IgD-negative memory B cell (primary cell): Measurements from ENCODE around the gene KLHL29. TPM values are rescaled to one million over a fixed set of nuclear protein-coding genes. Genes with fewer than 3 reads are reported as not detected.
A peak's percentile ranks its signal among the peaks of the same experiment; 100 is the strongest.

Experiments used
- H3K27ac Mint-ChIP-seq, 3 donors: one replicate each; pipeline ENCODE4 v1.8.0; 2020 to 2022; ENCODE audit warnings: mild to moderate bottlenecking in 3 of 3, mixed read lengths in 3 of 3, moderate library complexity in 1 of 3
- H3K27me3 Mint-ChIP-seq: one replicate; pipeline ENCODE4 v1.8.0; 2021; ENCODE audit warnings: mixed read lengths
- H3K36me3 Mint-ChIP-seq: one replicate; pipeline ENCODE4 v1.8.0; 2020; ENCODE audit warnings: mild to moderate bottlenecking, mixed read lengths
- H3K4me1 Mint-ChIP-seq, 3 donors: one replicate each; pipeline ENCODE4 v1.8.0; 2020 to 2022; ENCODE audit warnings: mixed read lengths in 3 of 3, mild to moderate bottlenecking in 1 of 3
- H3K4me3 Mint-ChIP-seq, 4 donors: one replicate each; pipeline ENCODE4 v1.8.0; 2020 to 2022; ENCODE audit warnings: mild to moderate bottlenecking in 4 of 4, mixed read lengths in 4 of 4, moderate library complexity in 3 of 4
- H3K9me3 Mint-ChIP-seq, 3 donors: one replicate each; pipeline ENCODE4 v1.8.0; 2020 to 2021; ENCODE audit warnings: mixed read lengths in 3 of 3, mild to moderate bottlenecking in 1 of 3
- polyA plus RNA-seq: library from polyadenylated mRNA; unstranded; fragments of 300-500 nt; fragmentation: Illumina TruSeq; gene quantifications from one replicate; pipeline ENCODE4 v1.2.3, GENCODE V29; 2021

The KLHL29 gene
- polyA plus RNA-seq, 1 donor from 2014 or later: 0.11 TPM

DNA sequence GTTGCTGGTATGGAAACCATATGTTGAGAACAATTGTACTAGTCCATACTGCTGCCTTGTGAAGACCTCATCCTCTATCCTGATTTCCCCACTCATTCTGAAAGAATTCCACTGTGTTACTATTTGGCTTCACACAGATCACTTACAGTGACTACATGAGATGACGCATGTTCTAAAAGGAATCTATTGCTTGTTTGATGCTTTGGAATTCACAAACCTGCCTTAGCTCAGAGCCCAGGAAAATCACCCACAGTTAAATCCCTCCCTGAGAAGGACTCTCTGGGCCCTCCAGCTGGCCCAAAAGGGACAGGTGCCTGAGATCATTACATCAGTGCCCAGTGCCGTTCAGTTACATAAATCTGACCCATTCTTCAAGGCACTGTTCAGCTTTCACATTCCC lies 45.3 kb downstream of the KLHL29 start:
- Mint-ChIP-seq H3K27ac (no peak overlapping the region), H3K36me3 (peaks cover 6% of the 10 kb centered on the region), H3K27me3 (no peaks in the 10 kb centered on the region), H3K4me3 (no peak overlapping the region), H3K4me1 (peaks cover 0 to 3% (median 0%) of the 10 kb centered on the region in 3 donors), H3K9me3 (no peaks in the 10 kb centered on the region)

DNA sequence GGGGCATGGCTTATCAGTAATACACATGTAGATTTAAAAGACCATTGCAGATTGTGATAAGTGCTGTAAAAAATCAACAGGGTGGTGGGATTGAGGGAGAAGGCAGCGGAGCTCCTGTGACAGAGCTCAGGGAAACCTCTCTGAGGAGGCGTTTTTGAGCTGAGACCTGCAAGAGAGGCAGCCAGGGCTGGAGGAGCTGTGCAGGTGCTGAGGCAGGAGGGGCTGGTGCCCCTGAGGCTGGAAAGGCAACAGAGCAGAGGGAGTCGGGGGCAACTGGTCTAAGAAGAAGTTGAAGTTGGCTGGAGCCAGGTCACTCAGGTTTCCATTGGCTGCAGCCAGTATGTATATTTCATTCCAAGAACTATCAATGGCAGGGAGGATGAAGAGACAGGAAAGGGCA lies 47.6 kb downstream of the KLHL29 start:
- H3K4me3 Mint-ChIP-seq: no peak overlapping the region
- peaks cover 0 to 2% (median 0%) of the 10 kb centered on the region in 3 donors for H3K9me3 Mint-ChIP-seq
- H3K27me3 Mint-ChIP-seq: no peaks in the 10 kb centered on the region
- peaks cover 6% of the 10 kb centered on the region for H3K36me3 Mint-ChIP-seq
- H3K27ac Mint-ChIP-seq: no peak overlapping the region
- peaks cover 0 to 6% (median 5%) of the 10 kb centered on the region in 3 donors for H3K4me1 Mint-ChIP-seq

DNA sequence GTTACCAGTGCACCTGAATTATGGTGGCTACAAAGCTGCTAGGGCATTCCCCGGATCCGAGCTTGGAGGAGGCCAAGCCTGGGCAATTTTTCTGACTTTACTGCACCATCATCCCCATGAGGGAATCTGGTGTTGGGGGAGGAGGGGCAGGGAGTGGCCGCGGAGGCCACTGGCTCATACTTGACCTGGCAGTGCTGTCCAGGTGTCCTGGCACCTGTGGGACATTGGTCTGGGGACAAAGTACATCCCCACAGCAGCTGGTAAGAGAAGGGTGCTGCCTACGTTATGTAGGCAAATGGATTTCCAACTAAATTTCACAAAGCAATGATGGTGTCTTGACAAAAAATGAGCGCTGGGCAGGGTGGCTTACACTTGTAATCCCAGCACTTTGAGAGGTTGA lies 48.3 kb downstream of the KLHL29 start:
- peaks cover 0 to 3% (median 0%) of the 10 kb centered on the region in 3 donors for H3K9me3 Mint-ChIP-seq
- peaks cover 0 to 6% (median 5%) of the 10 kb centered on the region in 3 donors for H3K4me1 Mint-ChIP-seq
- H3K27me3 Mint-ChIP-seq: no peaks in the 10 kb centered on the region
- H3K27ac Mint-ChIP-seq: no peak overlapping the region
- peaks cover 6% of the 10 kb centered on the region for H3K36me3 Mint-ChIP-seq
- no peak overlapping the region for H3K4me3 Mint-ChIP-seq

DNA sequence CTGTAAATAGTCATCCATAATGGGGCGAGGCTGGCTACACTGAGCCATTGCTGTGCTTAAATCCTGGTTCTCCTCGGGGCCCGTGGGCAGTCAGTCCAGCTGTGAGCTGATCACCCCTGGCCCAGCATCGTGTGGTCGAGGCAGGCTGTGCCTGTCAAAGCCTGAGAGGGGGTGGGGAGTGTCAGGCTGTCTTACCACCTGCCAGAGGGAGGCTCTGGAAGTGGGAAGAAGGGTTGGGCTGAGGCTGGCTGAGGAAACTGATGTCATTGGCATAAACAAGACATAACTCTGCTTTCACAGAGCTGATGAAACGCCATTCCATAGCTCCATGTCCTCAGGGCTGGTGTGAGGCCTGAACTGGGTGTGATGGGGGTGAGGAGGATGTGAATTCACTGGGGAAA lies 49.7 kb downstream of the KLHL29 start:
- no peak overlapping the region for H3K4me3 Mint-ChIP-seq
- peaks cover 0 to 6% (median 5%) of the 10 kb centered on the region in 3 donors for H3K4me1 Mint-ChIP-seq
- peaks cover 6% of the 10 kb centered on the region for H3K36me3 Mint-ChIP-seq
- peaks cover 0 to 3% (median 0%) of the 10 kb centered on the region in 3 donors for H3K9me3 Mint-ChIP-seq
- no peak overlapping the region for H3K27ac Mint-ChIP-seq
- no peaks in the 10 kb centered on the region for H3K27me3 Mint-ChIP-seq

DNA sequence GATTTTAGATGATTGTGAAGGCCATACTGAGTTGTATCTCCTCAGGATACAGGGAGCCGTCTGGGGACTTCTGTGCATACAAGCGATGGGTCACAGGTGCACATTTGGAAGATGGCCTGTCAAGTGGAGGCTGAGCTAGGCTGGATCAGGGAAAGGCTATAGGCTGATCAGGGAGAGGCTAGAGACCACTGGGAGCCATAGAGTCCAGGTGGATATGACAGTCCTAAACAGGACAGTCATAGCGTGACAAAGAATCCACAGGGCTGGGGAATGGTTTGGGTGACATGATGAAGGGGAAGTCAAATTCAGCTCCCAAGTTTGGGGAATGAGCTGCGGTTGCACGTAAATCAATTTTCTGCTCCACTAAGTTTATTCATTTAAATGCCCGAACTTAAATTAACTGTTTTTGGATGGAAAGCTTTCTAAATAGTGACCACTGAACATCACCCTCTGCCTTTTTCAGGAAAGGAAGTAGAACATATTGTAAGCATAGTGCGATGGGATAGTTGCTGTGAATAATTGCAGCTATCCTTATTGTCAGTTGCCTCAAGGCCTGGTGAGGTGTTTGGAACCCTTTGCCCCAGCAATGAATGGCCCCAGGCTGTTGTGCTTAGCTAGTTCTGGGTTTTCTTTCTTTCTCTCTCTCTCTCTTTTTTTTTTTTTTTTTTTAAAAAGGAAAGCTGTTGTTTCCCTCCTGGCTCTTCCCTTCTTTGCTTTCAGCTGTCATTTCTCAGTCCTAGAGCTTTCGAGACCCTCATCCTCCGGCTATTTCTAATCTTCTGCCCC lies 50.5 kb downstream of the KLHL29 start:
- no peak overlapping the region for H3K4me3 Mint-ChIP-seq

DNA sequence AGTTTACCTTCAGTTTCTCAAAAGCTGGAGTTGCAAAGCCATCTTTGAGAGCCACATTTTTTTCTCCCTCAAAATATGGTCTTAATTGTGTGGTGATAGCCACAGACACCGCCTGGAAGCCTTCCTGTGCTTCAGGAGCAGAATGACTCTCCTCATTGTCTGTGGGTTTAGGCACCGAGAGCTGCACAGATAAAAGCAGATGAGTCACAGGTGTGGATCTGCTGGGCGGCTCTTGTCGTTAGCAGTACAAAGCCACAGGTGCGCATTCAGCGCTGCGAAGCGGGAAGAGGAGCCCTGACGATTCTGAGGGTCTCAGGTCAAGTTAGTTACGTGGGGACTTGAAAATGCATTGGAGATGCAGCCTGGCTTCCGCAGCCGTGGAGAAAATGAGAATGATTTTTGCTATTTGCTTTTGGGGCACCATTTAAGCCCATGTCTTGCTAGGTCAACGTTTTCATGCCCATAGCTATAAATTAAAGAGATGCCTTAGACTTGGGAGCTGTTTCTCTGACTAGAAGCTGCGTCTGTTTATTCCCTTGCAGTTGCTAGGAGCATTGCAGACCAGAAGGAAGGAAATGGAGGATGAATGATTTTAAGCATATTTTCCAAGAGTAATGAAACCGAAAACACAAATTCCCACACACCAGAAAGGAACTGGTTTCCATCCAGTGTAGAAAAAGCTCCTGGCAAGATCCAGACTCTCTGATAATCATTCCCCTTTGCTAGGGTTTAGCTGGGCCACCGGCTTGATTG lies 51.5 kb downstream of the KLHL29 start:
- Mint-ChIP-seq H3K27ac (no peak overlapping the region), H3K4me3 (no peak overlapping the region)

More for the DNA sequence above, 50.5 kb downstream of the KLHL29 start:
- Mint-ChIP-seq H3K9me3 (peaks cover 0 to 3% (median 0%) of the 10 kb centered on the region in 3 donors), H3K36me3 (peaks cover 6% of the 10 kb centered on the region), H3K4me1 (peaks cover 0 to 6% (median 5%) of the 10 kb centered on the region in 3 donors), H3K27me3 (no peaks in the 10 kb centered on the region), H3K27ac (no peak overlapping the region)

DNA sequence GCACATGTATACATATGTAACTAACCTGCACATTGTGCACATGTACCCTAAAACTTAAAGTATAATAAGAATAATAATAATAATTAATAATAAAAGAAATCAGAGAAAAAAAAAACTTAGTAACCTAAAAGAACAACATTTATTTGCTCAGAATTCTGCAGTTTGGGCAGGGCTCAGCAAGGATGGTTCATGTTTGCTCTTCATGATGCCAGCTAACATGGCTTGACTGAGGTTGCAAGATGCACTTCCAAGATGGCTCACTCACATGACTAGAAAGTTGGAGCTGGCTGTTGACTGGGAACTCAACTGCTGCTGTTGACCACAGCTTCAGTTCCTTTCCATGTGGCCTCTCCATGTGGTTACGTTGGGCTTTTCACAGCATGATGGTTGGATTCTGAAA lies 56.4 kb downstream of the KLHL29 start:
- Mint-ChIP-seq H3K27ac (no peak overlapping the region), H3K4me1 (peaks cover 0 to 2% (median 0%) of the 10 kb centered on the region in 3 donors), H3K4me3 (no peak overlapping the region), H3K36me3 (no peaks in the 10 kb centered on the region), H3K27me3 (no peaks in the 10 kb centered on the region), H3K9me3 (peaks cover 0 to 5% (median 3%) of the 10 kb centered on the region in 3 donors)

More for the DNA sequence above, 51.5 kb downstream of the KLHL29 start:
- Mint-ChIP-seq H3K9me3 (peaks cover 0 to 4% (median 1%) of the 10 kb centered on the region in 3 donors), H3K36me3 (peaks cover 6% of the 10 kb centered on the region), H3K27me3 (no peaks in the 10 kb centered on the region), H3K4me1 (peaks cover 0 to 6% (median 5%) of the 10 kb centered on the region in 3 donors)

DNA sequence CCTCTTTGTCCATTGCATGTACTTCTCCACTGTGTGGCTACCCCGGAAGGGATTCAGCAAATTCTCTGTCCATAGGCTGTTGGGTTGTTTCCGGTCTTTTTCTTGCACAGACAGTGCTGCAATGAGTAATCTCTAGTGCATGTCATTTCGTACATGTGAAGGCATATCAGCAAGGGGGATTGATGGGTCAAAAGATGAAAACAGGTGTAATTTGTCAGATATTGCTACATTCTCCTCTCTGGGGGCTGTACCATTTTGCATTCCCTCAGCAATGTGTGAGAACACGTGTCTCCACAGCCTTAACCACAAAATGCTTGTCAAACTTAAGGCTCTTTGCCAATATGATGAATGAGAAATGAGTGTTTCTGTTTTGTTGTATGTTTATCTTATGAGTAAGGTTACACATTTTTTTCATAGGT lies 60.5 kb downstream of the KLHL29 start:
- Mint-ChIP-seq H3K27ac (no peak overlapping the region), H3K4me1 (peaks cover 6 to 9% (median 7%) of the 10 kb centered on the region in 3 donors), H3K9me3 (peaks cover 0 to 3% (median 2%) of the 10 kb centered on the region in 3 donors), H3K36me3 (no peaks in the 10 kb centered on the region), H3K27me3 (no peaks in the 10 kb centered on the region), H3K4me3 (no peak overlapping the region)

DNA sequence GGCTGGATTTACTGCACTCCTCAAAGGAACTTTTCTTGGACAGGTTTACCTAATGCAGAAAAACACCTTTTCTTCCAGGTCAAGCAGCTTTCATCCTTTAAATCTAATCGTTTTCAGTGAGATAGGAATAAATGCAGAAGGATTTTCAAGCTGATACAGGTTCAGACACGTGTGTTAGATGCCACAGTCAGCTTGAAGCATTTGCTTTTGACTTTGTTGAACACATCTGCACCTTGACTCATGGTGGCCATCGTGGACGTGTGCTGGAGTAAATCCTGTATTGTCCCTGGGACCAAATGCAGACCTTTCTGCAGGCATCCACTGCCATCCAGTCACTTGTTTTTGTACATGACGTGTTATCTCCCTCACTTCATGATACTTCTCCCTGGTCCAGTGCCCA lies 61.9 kb downstream of the KLHL29 start:
- no peaks in the 10 kb centered on the region for H3K27me3 Mint-ChIP-seq
- no peak overlapping the region for H3K27ac Mint-ChIP-seq
- H3K4me1 Mint-ChIP-seq: peaks cover 6 to 10% (median 9%) of the 10 kb centered on the region in 3 donors
- H3K4me3 Mint-ChIP-seq: no peak overlapping the region
- H3K36me3 Mint-ChIP-seq: no peaks in the 10 kb centered on the region
- no peaks in the 10 kb centered on the region for H3K9me3 Mint-ChIP-seq

DNA sequence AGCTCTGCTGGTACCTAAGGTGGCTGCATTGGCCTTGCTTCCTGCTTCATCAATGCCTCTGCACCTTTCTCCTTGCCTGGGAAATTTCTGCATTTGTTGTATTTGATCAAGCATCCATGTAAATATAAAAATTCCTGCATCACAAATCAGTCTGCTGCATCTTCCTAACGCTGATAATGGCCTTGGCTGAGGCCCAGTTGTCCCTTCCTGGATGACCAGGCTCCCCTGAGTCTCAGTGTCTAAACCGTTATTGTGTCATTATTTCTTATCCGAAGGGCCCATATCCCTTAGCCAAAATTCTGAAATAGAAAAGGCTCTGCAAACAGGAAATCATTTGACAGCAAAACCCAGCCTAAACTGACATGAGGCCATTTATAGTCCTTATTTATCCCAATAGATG lies 62.4 kb downstream of the KLHL29 start:
- no peaks in the 10 kb centered on the region for H3K27me3 Mint-ChIP-seq
- H3K36me3 Mint-ChIP-seq: no peaks in the 10 kb centered on the region
- H3K9me3 Mint-ChIP-seq: no peaks in the 10 kb centered on the region

DNA sequence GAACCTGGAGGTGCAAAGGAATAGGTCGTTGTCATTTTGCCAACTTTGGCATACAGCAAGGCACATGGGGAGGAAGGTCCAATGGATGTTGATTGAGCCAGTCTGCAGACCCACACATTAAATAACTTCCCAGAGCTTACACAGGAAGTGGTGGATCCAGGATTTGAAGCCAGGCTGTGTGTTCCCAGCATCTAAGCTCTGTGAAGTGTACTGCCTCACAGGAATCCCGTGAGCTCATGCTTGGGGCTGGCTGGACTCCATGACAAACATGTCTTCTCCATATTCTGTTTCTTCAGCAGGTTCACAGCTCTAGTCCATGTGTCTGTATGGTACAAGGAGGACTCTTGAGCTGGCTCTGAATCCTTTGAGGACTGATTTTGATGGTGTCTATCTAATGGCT lies 63.9 kb downstream of the KLHL29 start:
- no peaks in the 10 kb centered on the region for H3K36me3 Mint-ChIP-seq
- H3K4me1 Mint-ChIP-seq: peaks cover 16 to 21% (median 20%) of the 10 kb centered on the region in 3 donors
- no peaks in the 10 kb centered on the region for H3K9me3 Mint-ChIP-seq
- H3K27ac Mint-ChIP-seq: no peak overlapping the region
- peak overlapping the region in 1 of 4 donors; percentile 70 for H3K4me3 Mint-ChIP-seq
- H3K27me3 Mint-ChIP-seq: peaks cover 2% of the 10 kb centered on the region

More for the DNA sequence above, 62.4 kb downstream of the KLHL29 start:
- Mint-ChIP-seq H3K4me1 (peaks cover 6 to 12% (median 12%) of the 10 kb centered on the region in 3 donors), H3K4me3 (no peak overlapping the region), H3K27ac (no peak overlapping the region)

DNA sequence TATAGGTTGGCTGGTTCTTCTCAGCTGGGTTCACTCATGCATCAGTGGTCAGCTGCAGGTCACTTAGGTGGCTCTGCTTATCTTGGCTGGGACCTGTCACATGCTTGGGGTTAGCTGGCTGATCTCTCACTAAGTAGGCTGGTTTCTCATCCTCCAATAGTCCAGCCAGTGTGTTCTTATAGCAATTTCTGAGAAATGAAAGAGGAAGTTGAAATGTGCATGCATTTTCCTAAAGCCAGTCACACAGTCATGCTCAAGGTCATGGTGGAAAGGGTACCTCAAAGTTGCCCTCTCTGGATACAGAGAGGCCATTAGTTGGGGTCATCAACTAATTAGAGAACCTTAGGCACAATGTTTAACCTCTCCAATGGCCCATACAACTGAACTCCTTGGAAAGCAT lies 64.4 kb downstream of the KLHL29 start:
- Mint-ChIP-seq H3K27ac (no peak overlapping the region), H3K36me3 (no peaks in the 10 kb centered on the region), H3K4me1 (peaks cover 19 to 21% (median 20%) of the 10 kb centered on the region in 3 donors), H3K4me3 (peak overlapping the region in 1 of 4 donors; percentile 70), H3K9me3 (no peaks in the 10 kb centered on the region), H3K27me3 (peaks cover 2% of the 10 kb centered on the region)

DNA sequence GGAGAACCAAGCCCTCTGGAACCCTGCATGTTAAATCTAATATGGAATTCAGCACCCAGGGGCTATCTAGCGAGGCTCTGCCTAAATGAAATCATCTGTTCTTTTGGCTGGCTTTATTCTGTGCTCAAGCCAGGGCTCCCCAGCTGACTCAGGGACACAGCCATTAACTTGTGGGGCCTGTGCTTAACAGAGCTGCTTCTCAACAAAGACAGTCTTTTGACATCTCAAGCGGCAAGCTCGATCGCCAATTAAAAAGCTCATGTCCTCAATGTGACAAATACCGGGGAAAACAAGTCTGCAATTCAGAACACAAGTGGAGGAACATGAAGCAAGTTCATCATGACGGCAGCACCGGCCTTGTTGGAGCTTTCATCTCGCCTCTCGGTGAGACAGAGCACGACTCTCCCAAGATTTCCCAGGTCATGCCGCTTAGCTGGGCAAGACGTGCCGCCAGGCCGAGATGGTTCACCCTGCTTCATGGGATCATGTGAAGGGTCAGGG lies 64.9 kb downstream of the KLHL29 start:
- peaks cover 20 to 23% (median 23%) of the 10 kb centered on the region in 3 donors for H3K4me1 Mint-ChIP-seq
- no peaks in the 10 kb centered on the region for H3K36me3 Mint-ChIP-seq
- H3K27ac Mint-ChIP-seq: no peak overlapping the region
- no peaks in the 10 kb centered on the region for H3K9me3 Mint-ChIP-seq
- H3K4me3 Mint-ChIP-seq: no peak overlapping the region
- peaks cover 2% of the 10 kb centered on the region for H3K27me3 Mint-ChIP-seq

DNA sequence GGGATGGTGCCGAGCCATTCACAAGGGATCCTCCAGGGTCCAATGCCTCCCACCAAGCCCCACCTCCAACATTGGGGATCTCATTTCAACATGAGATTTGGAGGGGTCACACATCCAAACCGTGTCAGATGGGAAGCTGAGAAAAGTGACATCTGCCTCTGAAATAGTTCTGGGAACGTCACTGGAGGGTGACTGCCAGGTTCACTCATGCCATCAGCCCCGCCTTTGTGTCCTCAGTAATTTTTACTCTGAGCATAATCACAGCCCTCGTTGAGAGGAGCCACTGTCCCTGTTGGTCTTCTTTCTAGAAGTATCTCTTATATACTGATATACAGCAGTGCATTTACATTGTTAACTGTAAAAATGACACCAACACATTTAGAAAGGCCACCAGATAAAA lies 67.4 kb downstream of the KLHL29 start:
- H3K27ac Mint-ChIP-seq: no peak overlapping the region
- peak overlapping the region in 1 of 4 donors; percentile 43 for H3K4me3 Mint-ChIP-seq
- no peaks in the 10 kb centered on the region for H3K9me3 Mint-ChIP-seq
- peaks cover 20 to 23% (median 23%) of the 10 kb centered on the region in 3 donors for H3K4me1 Mint-ChIP-seq
- peaks cover 3% of the 10 kb centered on the region for H3K36me3 Mint-ChIP-seq
- peaks cover 2% of the 10 kb centered on the region for H3K27me3 Mint-ChIP-seq

DNA sequence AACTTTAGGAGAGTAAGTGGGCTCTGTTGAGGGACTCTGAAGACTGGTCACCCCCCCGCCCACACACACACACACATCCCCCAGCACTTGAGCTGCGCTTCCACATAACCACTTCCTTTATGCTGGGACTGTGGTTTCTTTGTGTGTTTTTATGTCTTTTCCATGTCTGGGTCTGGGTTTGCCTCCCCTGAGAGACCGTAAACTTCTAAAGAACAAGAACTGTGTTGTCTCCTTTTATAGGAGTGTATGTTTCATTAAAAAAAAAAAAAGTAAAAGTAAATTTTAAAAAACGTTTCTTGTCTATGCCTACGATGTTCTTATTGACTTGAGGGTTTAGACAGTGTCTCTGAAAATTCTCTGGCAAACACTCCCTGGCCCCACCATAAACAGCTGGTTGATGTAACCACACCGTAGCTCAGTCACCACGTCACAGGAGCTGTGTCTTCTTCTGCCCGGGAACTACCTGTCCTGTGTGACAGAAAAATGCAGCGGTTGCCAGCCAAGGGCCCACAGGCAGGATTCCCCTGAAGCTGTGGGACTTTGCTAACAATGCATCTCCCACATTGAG lies 68.0 kb downstream of the KLHL29 start:
- Mint-ChIP-seq H3K9me3 (no peaks in the 10 kb centered on the region), H3K27ac (peak overlapping the region in 2 of 3 donors; percentile 39 to 73), H3K27me3 (peaks cover 2% of the 10 kb centered on the region), H3K4me3 (peak overlapping the region in 2 of 4 donors; percentile 43 to 74), H3K36me3 (peaks cover 3% of the 10 kb centered on the region), H3K4me1 (peaks cover 20 to 23% (median 23%) of the 10 kb centered on the region in 3 donors)
